GM12878 (cell line): ENCODE measurements around the gene VGF. TPM values are rescaled to one million over a fixed set of nuclear protein-coding genes. Genes with fewer than 3 reads are reported as not detected.
A peak's percentile ranks its signal among the peaks of the same experiment; 100 is the strongest.

Source experiments
- ATAC-seq: fragments of 200-7000 bp; cut with Tn5 transposase; 3 replicates; pipeline ENCODE4 v1.9.1; 2020; ENCODE audit warnings: mild to moderate bottlenecking, moderate library complexity
- BruUV-seq: library from RNA; stranded (reverse); fragments of 400-500 nt; replicated peaks from 2 replicates; lab custom pipeline; 2021; lab: Mats Ljungman, UMichigan
- CTCF ChIA-PET: fragments of 300-600 bp; sonication (Branson Sonifier 250); formaldehyde crosslinking; extraction: SDS; loops from one replicate; lab custom pipeline; 2021; ENCODE audit warnings: inconsistent platforms; lab: Yijun Ruan, JAX
- POLR2A ChIA-PET: fragments of 350-600 bp; formaldehyde crosslinking; extraction: SDS; loops from one replicate; lab custom pipeline; 2021; ENCODE audit warnings: inconsistent platforms; lab: Charles Lee
- RAD21 ChIA-PET: fragments of 300-600 bp; sonication (Branson Sonifier 250); formaldehyde crosslinking; loops from one replicate; lab custom pipeline; 2023; ENCODE audit warnings: antibody characterized with exemption; ENCODE audit not compliant: unreplicated experiment; lab: Charles Lee
- SMC1A ChIA-PET: fragments of 300-600 bp; sonication (Branson Sonifier 250); formaldehyde crosslinking; loops from one replicate; lab custom pipeline; 2023; ENCODE audit not compliant: unreplicated experiment, uncharacterized antibody; lab: Charles Lee
- DNase-seq: peaks from one replicate; pipeline ENCODE4 v3.0.0-alpha.2; 2011; ENCODE audit warnings: low read depth, low spot score
- FAIRE-seq: peaks from 3 replicates; lab custom pipeline; 2011; peaks lifted over from hg19 to GRCh38; lab: Jason Lieb, UNC
- H2AFZ ChIP-seq: 2 replicates; pipeline ENCODE4 v1.6.0; 2011; ENCODE audit warnings: low read depth, low read length, control low read depth; ENCODE audit not compliant: control insufficient read depth
- H3K27ac ChIP-seq: 2 replicates; pipeline ENCODE4 v1.5.1; 2011; ENCODE audit warnings: control low read depth; ENCODE audit not compliant: control insufficient read depth, insufficient read depth
- H3K27me3 ChIP-seq, 2 experiments: replicated peaks in 1 of 2; 2 replicates each; pipeline versions ENCODE4 v1.6.0 to v1.6.1; 2011; ENCODE audit warnings: low read length in 1 of 2; ENCODE audit not compliant: control insufficient read depth in 2 of 2, insufficient read depth in 2 of 2
- H3K36me3 ChIP-seq, 2 experiments: 2 replicates each; pipeline ENCODE4 v1.5.1; 2011; ENCODE audit warnings: low read length in 1 of 2; ENCODE audit not compliant: control insufficient read depth in 2 of 2, insufficient read depth in 2 of 2
- H3K4me1 ChIP-seq: 2 replicates; pipeline ENCODE4 v1.6.1; 2011; ENCODE audit warnings: mild to moderate bottlenecking, low read length, moderate library complexity, mixed read lengths; ENCODE audit not compliant: control insufficient read depth, insufficient read depth
- H3K4me2 ChIP-seq: 2 replicates; pipeline ENCODE4 v1.6.0; 2011; ENCODE audit warnings: control low read depth; ENCODE audit not compliant: control insufficient read depth, insufficient read depth
- H3K4me3 ChIP-seq: fragments of 200-600 bp; sonication (generic); 2 replicates; pipeline ENCODE4 v1.5.1; 2016
- H3K79me2 ChIP-seq: 2 replicates; pipeline ENCODE4 v1.6.0; 2011; ENCODE audit warnings: low read length; ENCODE audit not compliant: control insufficient read depth, insufficient read depth
- H3K9ac ChIP-seq: 2 replicates; pipeline ENCODE4 v1.8.0; 2011; ENCODE audit warnings: low read length, control low read depth, mixed read lengths; ENCODE audit not compliant: control insufficient read depth, insufficient read depth
- H3K9me3 ChIP-seq: replicated peaks from 3 replicates; pipeline ENCODE4 v1.5.1; 2011; ENCODE audit warnings: mild to moderate bottlenecking, low read length; ENCODE audit not compliant: control insufficient read depth, insufficient read depth
- H4K20me1 ChIP-seq: 2 replicates; pipeline ENCODE4 v1.6.0; 2011; ENCODE audit not compliant: control insufficient read depth, insufficient read depth
- BMI1 ChIP-seq: fragments of 450-650 bp; IDR thresholded peaks from 2 replicates; pipeline ENCODE4 v1.6.1; 2016; ENCODE audit warnings: mild to moderate bottlenecking, moderate library complexity, borderline replicate concordance
- EGR1 ChIP-seq, 2 experiments: IDR thresholded peaks; 1 replicate in 1 of 2; 2 replicates in 1 of 2; pipeline ENCODE4 v1.6.1; 2011 to 2012; ENCODE audit warnings: low read depth in 2 of 2, low read length in 2 of 2, borderline replicate concordance in 1 of 2, mild to moderate bottlenecking in 1 of 2, moderate library complexity in 1 of 2
- NBN ChIP-seq: fragments of 450-650 bp; IDR thresholded peaks from 2 replicates; pipeline ENCODE4 v1.6.1; 2016
- ZBED1 ChIP-seq: IDR thresholded peaks from 2 replicates; pipeline ENCODE4 v1.6.1; 2016; ENCODE audit warnings: borderline replicate concordance
- WGBS: methylation state at CpG from one replicate; pipeline ENCODE4 v1.1.6; 2016; ENCODE audit warnings: low lambda C conversion rate; ENCODE audit not compliant: insufficient replicate concordance, insufficient coverage; ENCODE audit errors: missing lambda C conversion rate; 5-methylcytosine and 5-hydroxymethylcytosine counted together
- in situ Hi-C: fragments of 300-500 bp; cut with MboI; formaldehyde crosslinking; loops from 9 replicates; pipeline ENCODE4 v1.14.3; 2018; ENCODE audit warnings: mixed read lengths
- intact Hi-C: fragments of 100-400 bp; cut with micrococcal nuclease; formaldehyde crosslinking; loops from one replicate; pipeline ENCODE4 v1.14.2; 2022; ENCODE audit not compliant: unreplicated experiment
- polyA plus RNA-seq, 11 experiments: library from polyadenylated mRNA; depleted of rRNA in 4 of 11; unstranded in 6 of 11; stranded (reverse) in 5 of 11; fragments of >200 nt; fragmentation: Nextera tagmentation in 4 of 11; fragmentation: Illumina TruSeq in 1 of 11; extraction: Ambion mirVana in 4 of 11; extraction: Trizol in 1 of 11; gene quantifications; 1 replicate in 1 of 11; 2 replicates in 10 of 11; pipeline versions ENCODE4 v1.2.1 to v1.2.3, GENCODE V29; 2011 to 2016; ENCODE audit warnings: inconsistent platforms in 2 of 11, missing spikeins in 2 of 11, low read depth in 1 of 11
- total RNA-seq, 4 experiments: library from RNA; depleted of rRNA in 3 of 4; stranded (reverse); fragments of >200 nt in 3 of 4; fragmentation: Illumina TruSeq in 1 of 4; extraction: Trizol in 1 of 4; gene quantifications; 2 replicates each; pipeline versions ENCODE4 v1.2.1 to v1.2.3, GENCODE V29; 2013 to 2021
- TF ChIP-seq, protein P1 (sequence below): IDR thresholded peaks from 2 replicates; pipeline ENCODE4 v1.6.1; 2012; ENCODE audit warnings: low read depth, low read length, improper control_type of control experiment
- TF ChIP-seq, protein P2 (sequence below): IDR thresholded peaks from 2 replicates; pipeline ENCODE4 v1.6.1; 2011; ENCODE audit warnings: low read depth, mild to moderate bottlenecking, low read length, moderate library complexity, borderline replicate concordance; ENCODE audit errors: extremely low read depth

VGF gene
- total and polyA plus RNA-seq, 10 of the 15 experiments (the other 5 are each of a cell fraction or from before 2014, with no cell fraction given) = 0.09 to 0.25 (median 0.17) TPM; not detected in 6

DNA sequence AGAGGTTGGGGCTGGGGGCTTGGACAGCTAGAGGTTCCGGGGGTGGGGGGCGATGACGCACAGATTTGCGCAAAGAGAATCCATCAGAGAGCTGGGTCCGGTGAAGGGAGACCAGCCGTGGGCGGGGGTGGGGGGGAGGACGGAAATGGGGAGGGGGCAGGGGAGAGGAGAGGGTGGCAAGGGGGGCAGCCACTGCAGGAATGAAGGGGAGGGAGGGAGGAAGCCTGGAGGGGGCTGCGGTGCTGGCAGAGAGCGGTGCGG lies 1.2 kb upstream of the VGF start:
- POLR2A ChIA-PET = no interaction called here
- no peak overlapping the region for H3K4me3 ChIP-seq
- H3K27ac ChIP-seq = no peak overlapping the region
- DNase-seq (no peak), ATAC-seq (no peak), FAIRE-seq (no peak)
- no peak overlapping the region for H3K9ac ChIP-seq
- H2AFZ ChIP-seq = no peak overlapping the region
- no peaks in the 10 kb centered on the region for H4K20me1 ChIP-seq
- H3K9me3 ChIP-seq = no peaks in the 10 kb centered on the region; the same call in 2 of the 3 replicates
- H3K79me2 ChIP-seq = no peaks in the 10 kb centered on the region
- peaks cover 11% of the 10 kb centered on the region for H3K4me1 ChIP-seq
- TF ChIP-seq, protein P1, sequence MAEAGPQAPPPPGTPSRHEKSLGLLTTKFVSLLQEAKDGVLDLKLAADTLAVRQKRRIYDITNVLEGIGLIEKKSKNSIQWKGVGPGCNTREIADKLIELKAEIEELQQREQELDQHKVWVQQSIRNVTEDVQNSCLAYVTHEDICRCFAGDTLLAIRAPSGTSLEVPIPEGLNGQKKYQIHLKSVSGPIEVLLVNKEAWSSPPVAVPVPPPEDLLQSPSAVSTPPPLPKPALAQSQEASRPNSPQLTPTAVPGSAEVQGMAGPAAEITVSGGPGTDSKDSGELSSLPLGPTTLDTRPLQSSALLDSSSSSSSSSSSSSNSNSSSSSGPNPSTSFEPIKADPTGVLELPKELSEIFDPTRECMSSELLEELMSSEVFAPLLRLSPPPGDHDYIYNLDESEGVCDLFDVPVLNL = no peak
- TF ChIP-seq, protein P2, sequence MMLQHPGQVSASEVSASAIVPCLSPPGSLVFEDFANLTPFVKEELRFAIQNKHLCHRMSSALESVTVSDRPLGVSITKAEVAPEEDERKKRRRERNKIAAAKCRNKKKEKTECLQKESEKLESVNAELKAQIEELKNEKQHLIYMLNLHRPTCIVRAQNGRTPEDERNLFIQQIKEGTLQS = no peak
- 0 out of 3 replicates have a peak, but pooled peaks of 1 of the 2 experiments have one; percentile 17 for TF ChIP-seq EGR1 (IDR thresholded peaks at IDR 0.05; ENCODE audit: borderline replicate concordance in 1 of 2, low read depth in 2 of 2, low read length in 2 of 2)
- TF ChIP-seq BMI1 = no peak
- no peak for TF ChIP-seq ZBED1
- no peak for TF ChIP-seq NBN
- H3K4me2 ChIP-seq = no peak overlapping the region
- in situ Hi-C loops (no loop called here), intact Hi-C loops (no loop called here)
- WGBS = 39% methylated on average over 5 of the region's 11 CpGs
- CTCF ChIA-PET = interaction anchor here (1.0 to 6.1 kb wide), 2 partner anchors 10 to 25 kb away, joined by 4 to 80 read pairs; no protein-coding TSS in a partner anchor
- SMC1A ChIA-PET = interaction anchor here (1.7 kb wide), 1 partner anchor 41 kb away, joined by 3 read pairs; no protein-coding TSS in a partner anchor
- no peaks in the 10 kb centered on the region for H3K36me3 ChIP-seq
- BruUV-seq = no TSS peak
- RAD21 ChIA-PET = interaction anchor here (0.9 to 2.5 kb wide), 2 partner anchors 23 to 26 kb away, joined by 3 to 32 read pairs; no protein-coding TSS in a partner anchor
- peaks cover 26 to 32% of the 10 kb centered on the region in 2 experiments for H3K27me3 ChIP-seq
